NCI-H2029 (cell line): Measurements from ENCODE around the gene ZNHIT1.

ENCODE experiments used
- DNase-seq: peaks from one replicate; lab custom pipeline; 2025; lab: John Stamatoyannopoulos, UW

ZNHIT1 gene

GRCh38 chr7:101217388-101218235 lies at the start of gene ZNHIT1, which contains the start of gene PLOD3:
Gene ZNHIT1, plus strand, starts transcription at chr7:101218165. Its CDS starts 31 bp downstream, at chr7:101218196.
Gene PLOD3, minus strand, starts transcription at chr7:101217581. Its CDS starts 307 bp downstream, at chr7:101217274.
- DNase-seq: peak; percentile 98

GRCh38 chr7:101168412-101169049 lies 49.4 kb upstream of the ZNHIT1 start:
- DNase-seq: no peak

- no peak for DNase-seq
These were observed 48.7 kb upstream of the ZNHIT1 start for GRCh38 chr7:101169110-101169837.

GRCh38 chr7:101169838-101170551 lies 48.0 kb upstream of the ZNHIT1 start:
- peak; percentile 35 for DNase-seq

- no peak for DNase-seq
These were observed 47.1 kb upstream of the ZNHIT1 start for GRCh38 chr7:101170617-101171441.

GRCh38 chr7:101171442-101171837 lies 46.5 kb upstream of the ZNHIT1 start:
- no peak for DNase-seq

- peak; percentile 93 for DNase-seq
These were observed 45.7 kb upstream of the ZNHIT1 start for GRCh38 chr7:101172005-101172853.

GRCh38 chr7:101172854-101173751 lies 44.9 kb upstream of the ZNHIT1 start:
- peak; percentile 89 for DNase-seq

GRCh38 chr7:101173752-101174244 lies 44.2 kb upstream of the ZNHIT1 start:
- DNase-seq: peak; percentile 51

GRCh38 chr7:101174322-101174854 lies 43.6 kb upstream of the ZNHIT1 start:
- DNase-seq: no peak

GRCh38 chr7:101175664-101176063 lies 42.3 kb upstream of the ZNHIT1 start:
- DNase-seq: no peak

GRCh38 chr7:101177644-101178043 lies 40.3 kb upstream of the ZNHIT1 start:
- no peak for DNase-seq

- no peak for DNase-seq
These were observed 38.8 kb upstream of the ZNHIT1 start for GRCh38 chr7:101179117-101179516.

- no peak for DNase-seq
These were observed 38.3 kb upstream of the ZNHIT1 start for GRCh38 chr7:101179713-101180112.

- DNase-seq: no peak
These were observed 37.7 kb upstream of the ZNHIT1 start, which contains the start of gene NAT16 for GRCh38 chr7:101180130-101180755. Gene NAT16, minus strand, starts transcription at chr7:101180293. Its CDS starts 5,486 bp downstream, at chr7:101174807.

GRCh38 chr7:101185258-101185839 lies 32.6 kb upstream of the ZNHIT1 start:
- DNase-seq: no peak

- no peak for DNase-seq
These were observed 31.8 kb upstream of the ZNHIT1 start for GRCh38 chr7:101186194-101186593.
